Colonic mucosa (tissue), 4 donors: ENCODE results near the gene METTL15. TPM values are rescaled to one million over a fixed set of nuclear protein-coding genes. Genes with fewer than 3 reads are reported as not detected.

ENCODE experiments used
- DNase-seq: peaks from one replicate; pipeline ENCODE4 v3.0.0-alpha.2; 2020
- H3K27ac ChIP-seq: fragments of 200-600 bp; one replicate; pipeline ENCODE4 v1.8.0; 2021
- H3K27me3 ChIP-seq: fragments of 200-600 bp; one replicate; pipeline ENCODE4 v1.8.0; 2021
- H3K36me3 ChIP-seq: fragments of 200-600 bp; one replicate; pipeline ENCODE4 v1.8.0; 2021
- H3K4me1 ChIP-seq: fragments of 200-600 bp; one replicate; pipeline ENCODE4 v1.8.0; 2021; ENCODE audit warnings: mild to moderate bottlenecking
- H3K4me3 ChIP-seq: fragments of 200-600 bp; one replicate; pipeline ENCODE4 v1.8.0; 2021
- H3K9ac ChIP-seq, 2 donors: one replicate each; pipeline ENCODE4 v1.7.0; 2013; ENCODE audit warnings: control low read depth in 2 of 2, low read depth in 2 of 2, low read length in 2 of 2
- H3K9me3 ChIP-seq: fragments of 200-600 bp; one replicate; pipeline ENCODE4 v1.8.0; 2021
- intact Hi-C: fragments of 100-400 bp; cut with DNase I; formaldehyde crosslinking; loops from one replicate; pipeline ENCODE4 v1.14.1; 2022
- total RNA-seq, 2 donors: library from RNA; stranded (reverse); fragmentation: NEBNext Ultra II Directional in 1 of 2; extraction: Animal tissue kit (Norgen Biotek cat#: 25700) in 1 of 2; gene quantifications; one replicate each; pipeline ENCODE4 v1.2.1, GENCODE V29; 2021
- TF ChIP-seq, protein P1 (sequence below): fragments of 200-600 bp; IDR thresholded peaks from one replicate; pipeline ENCODE4 v1.8.0; 2022; ENCODE audit warnings: antibody characterized with exemption, mild to moderate bottlenecking
- donor health status: healthy.
- donor health status: DM: no; HTN: no; CAD: no.
- donor health status: DM: no; HTN: no; CAD: no.

The METTL15 gene
- 10 to 100 TPM; 16.5 to 22.1 TPM for total RNA-seq

DNA sequence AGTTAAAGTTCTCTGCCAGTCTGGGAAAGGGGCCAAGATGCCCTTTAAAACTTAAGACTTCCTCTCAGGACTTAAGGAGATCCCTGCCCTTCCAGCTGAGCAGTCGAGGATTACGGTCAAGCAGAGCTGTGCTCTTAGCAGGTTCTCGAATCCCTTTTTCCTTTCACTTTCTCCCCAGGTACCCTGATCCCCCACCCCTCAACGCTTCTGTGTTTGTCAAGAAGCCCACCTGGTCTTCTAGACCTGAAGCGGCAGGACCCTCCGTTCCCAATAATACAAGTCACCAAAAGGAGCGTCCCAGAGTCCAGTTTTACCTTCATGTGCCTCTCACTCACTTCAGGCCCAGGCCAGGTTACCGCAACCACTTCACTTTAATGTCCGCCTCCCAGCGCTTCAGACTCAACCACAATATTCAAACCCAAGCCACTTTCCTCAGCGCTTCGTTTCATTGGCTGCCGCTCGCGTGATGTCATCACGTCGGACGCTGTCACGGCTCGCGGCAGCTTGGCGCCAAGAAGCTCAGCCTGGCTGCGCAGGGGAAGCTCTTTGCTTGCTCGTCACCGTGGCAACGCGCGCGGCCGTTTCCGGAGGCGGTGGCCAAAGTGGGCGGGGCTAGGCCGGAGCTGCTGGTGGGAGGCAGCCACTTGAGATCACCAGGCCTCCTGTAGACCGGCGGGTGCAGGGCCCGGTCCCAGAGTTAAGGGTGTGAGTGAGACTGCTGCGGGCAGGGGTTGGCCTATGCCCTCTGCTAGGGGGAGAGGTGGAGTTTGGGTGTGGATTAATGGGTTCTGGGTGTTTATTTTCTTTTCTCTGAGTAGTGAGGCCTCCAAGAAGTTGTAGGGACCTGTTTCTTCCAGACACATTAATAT, at the start of gene METTL15, which contains the start of gene KIF18A:
METTL15 (plus strand) TSS at position 639 of the 869 bp plus-strand sequence. CDS start 4,947 bp downstream, outside the sequence.
KIF18A (minus strand) TSS at position 407 of the 869 bp plus-strand sequence. CDS start 10,209 bp downstream, outside the sequence.
- peak; percentile 100 for DNase-seq
- peak within 1 kb of the TSS; percentile 51 for H3K4me3 ChIP-seq
- no peaks in the 10 kb centered on the region for H3K9me3 ChIP-seq
- TF ChIP-seq, protein P1, sequence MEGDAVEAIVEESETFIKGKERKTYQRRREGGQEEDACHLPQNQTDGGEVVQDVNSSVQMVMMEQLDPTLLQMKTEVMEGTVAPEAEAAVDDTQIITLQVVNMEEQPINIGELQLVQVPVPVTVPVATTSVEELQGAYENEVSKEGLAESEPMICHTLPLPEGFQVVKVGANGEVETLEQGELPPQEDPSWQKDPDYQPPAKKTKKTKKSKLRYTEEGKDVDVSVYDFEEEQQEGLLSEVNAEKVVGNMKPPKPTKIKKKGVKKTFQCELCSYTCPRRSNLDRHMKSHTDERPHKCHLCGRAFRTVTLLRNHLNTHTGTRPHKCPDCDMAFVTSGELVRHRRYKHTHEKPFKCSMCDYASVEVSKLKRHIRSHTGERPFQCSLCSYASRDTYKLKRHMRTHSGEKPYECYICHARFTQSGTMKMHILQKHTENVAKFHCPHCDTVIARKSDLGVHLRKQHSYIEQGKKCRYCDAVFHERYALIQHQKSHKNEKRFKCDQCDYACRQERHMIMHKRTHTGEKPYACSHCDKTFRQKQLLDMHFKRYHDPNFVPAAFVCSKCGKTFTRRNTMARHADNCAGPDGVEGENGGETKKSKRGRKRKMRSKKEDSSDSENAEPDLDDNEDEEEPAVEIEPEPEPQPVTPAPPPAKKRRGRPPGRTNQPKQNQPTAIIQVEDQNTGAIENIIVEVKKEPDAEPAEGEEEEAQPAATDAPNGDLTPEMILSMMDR, result no peak
- peak within 1 kb of the TSS; percentile 64 to 89 for H3K9ac ChIP-seq
- no peaks in the 10 kb centered on the region for H3K4me1 ChIP-seq
- no peaks in the 10 kb centered on the region for H3K27me3 ChIP-seq
- H3K36me3 ChIP-seq, result no peaks in the 10 kb centered on the region
- H3K27ac ChIP-seq, result peak within 1 kb of the TSS; percentile 75
- intact Hi-C loops, result no loop called here

- no peak overlapping the region for H3K4me3 ChIP-seq
- H3K27ac ChIP-seq, result no peak overlapping the region
- no peaks in the 10 kb centered on the region for H3K36me3 ChIP-seq
- TF ChIP-seq, protein P1, result no peak
- intact Hi-C loops, result no loop called here
- DNase-seq, result no peak
- no peaks in the 10 kb centered on the region for H3K27me3 ChIP-seq
- no peaks in the 10 kb centered on the region for H3K9me3 ChIP-seq
- no peaks in the 10 kb centered on the region for H3K4me1 ChIP-seq
- no peak overlapping the region for H3K9ac ChIP-seq
Observed at GRCh38 chr11:28071305-28071704, 36.9 kb upstream of the METTL15 start.

DNA sequence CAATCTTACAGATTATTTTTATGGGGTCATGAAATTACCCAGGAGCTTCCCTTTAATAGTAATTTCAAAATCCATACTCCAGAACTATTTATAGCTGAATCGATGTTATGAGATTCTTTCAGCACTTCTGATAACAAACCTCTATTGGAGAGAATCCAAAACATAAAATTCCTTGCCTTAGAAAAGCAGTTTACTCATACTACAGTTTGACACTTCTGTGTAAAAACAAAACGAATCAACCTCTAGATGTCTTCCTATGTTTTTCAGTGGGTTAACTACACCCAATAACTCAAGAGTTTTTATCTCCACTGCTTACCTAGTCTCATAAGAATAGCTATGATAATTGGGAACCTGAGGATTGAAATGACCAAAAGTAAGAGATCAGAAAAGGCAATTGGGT, 35.9 kb upstream of the METTL15 start:
- Histone ChIP-seq H3K27me3 (no peaks in the 10 kb centered on the region), H3K36me3 (no peaks in the 10 kb centered on the region), H3K9me3 (no peaks in the 10 kb centered on the region), H3K4me3 (no peak overlapping the region), H3K4me1 (no peaks in the 10 kb centered on the region), H3K9ac (no peak overlapping the region), H3K27ac (no peak overlapping the region)
- TF ChIP-seq, protein P1, result no peak
- DNase-seq, result no peak
- intact Hi-C loops, result no loop called here

DNA sequence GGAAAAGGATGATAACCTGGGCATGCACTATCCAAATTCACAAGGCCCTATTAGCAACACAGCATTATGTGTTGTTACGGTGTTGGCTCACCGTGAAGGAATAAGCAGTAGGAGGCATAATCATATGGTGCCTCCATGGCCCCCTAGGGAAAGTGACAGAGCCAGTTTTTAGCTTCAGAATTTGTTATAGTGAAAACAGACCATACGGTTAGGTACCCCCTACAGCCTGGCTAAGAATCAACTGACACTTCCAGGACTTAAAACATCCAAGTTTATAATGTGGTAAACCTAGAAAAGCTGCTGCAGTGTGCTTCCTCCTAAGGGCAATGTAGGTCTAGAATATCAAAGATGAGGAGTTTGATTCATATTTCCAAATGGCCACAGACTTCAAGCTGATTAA, 30.7 kb upstream of the METTL15 start:
- TF ChIP-seq, protein P1, result no peak
- no peak overlapping the region for H3K4me3 ChIP-seq
- intact Hi-C loops, result no loop called here

DNA sequence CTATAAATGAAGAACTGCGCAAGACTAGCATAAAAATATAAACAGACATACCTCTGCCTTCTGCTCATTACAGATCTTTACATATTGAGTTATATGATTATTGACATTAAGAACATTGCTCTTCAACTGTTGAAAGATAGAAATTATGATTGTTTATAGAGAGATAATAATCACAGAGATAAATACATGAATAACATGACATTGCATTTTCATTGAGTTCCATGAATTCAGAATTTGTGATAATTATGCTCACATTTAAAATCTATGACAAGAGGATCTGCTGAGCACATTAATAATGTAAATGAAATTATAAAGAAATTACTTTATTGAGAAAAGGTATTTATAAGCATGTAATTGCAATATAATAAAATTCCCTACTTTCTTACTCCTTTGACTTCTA, 25.1 kb upstream of the METTL15 start:
- no peaks in the 10 kb centered on the region for H3K9me3 ChIP-seq
- no peak overlapping the region for H3K4me3 ChIP-seq
- H3K4me1 ChIP-seq, result no peaks in the 10 kb centered on the region
- no peak overlapping the region for H3K27ac ChIP-seq
- DNase-seq, result no peak
- TF ChIP-seq, protein P1, result no peak
- no peaks in the 10 kb centered on the region for H3K36me3 ChIP-seq
- H3K9ac ChIP-seq, result no peak overlapping the region
- intact Hi-C loops, result no loop called here
- H3K27me3 ChIP-seq, result no peaks in the 10 kb centered on the region

More for the DNA sequence above, 30.7 kb upstream of the METTL15 start:
- no peak overlapping the region for H3K9ac ChIP-seq
- H3K27me3 ChIP-seq, result no peaks in the 10 kb centered on the region
- no peaks in the 10 kb centered on the region for H3K9me3 ChIP-seq
- no peaks in the 10 kb centered on the region for H3K4me1 ChIP-seq
- H3K27ac ChIP-seq, result no peak overlapping the region
- DNase-seq, result no peak
- no peaks in the 10 kb centered on the region for H3K36me3 ChIP-seq
